ENCODE results near the gene PTBP2. TPM values are rescaled to one million over a fixed set of nuclear protein-coding genes. Genes with fewer than 3 reads are reported as not detected.

The PTBP2 gene
- polyA plus RNA-seq, 1 experiment: 5.7 TPM

GRCh38 chr1:96688767-96689166 lies 32.8 kb upstream of the PTBP2 start:
- Histone ChIP-seq H3K4me3 (ENCODE audit: low read depth, low read length) (no peak overlapping the region), H3K36me3 (ENCODE audit: control insufficient read depth, insufficient read depth, low read length) (no peaks in the 10 kb centered on the region), H3K27me3 (ENCODE audit: control insufficient read depth, insufficient read depth, low read length) (no peaks in the 10 kb centered on the region)
- no peak for DNase-seq (ENCODE audit: low read depth)
- CTCF ChIA-PET: no interaction called here
- TF ChIP-seq CTCF (IDR thresholded peaks at IDR 0.05; ENCODE audit: insufficient read depth, low read depth, low read length): no peak
- POLR2A ChIA-PET: no interaction called here

GRCh38 chr1:96695954-96696353 lies 25.6 kb upstream of the PTBP2 start:
- CTCF ChIA-PET: no interaction called here
- POLR2A ChIA-PET: no interaction called here
- Histone ChIP-seq H3K36me3 (ENCODE audit: control insufficient read depth, insufficient read depth, low read length) (no peaks in the 10 kb centered on the region), H3K27me3 (ENCODE audit: control insufficient read depth, insufficient read depth, low read length) (no peaks in the 10 kb centered on the region), H3K4me3 (ENCODE audit: low read depth, low read length) (no peak overlapping the region)
- no peak for TF ChIP-seq CTCF (IDR thresholded peaks at IDR 0.05; ENCODE audit: insufficient read depth, low read depth, low read length)
- no peak for DNase-seq (ENCODE audit: low read depth)

GRCh38 chr1:96698342-96698983 lies 23.1 kb upstream of the PTBP2 start:
- Histone ChIP-seq H3K4me3 (ENCODE audit: low read depth, low read length) (no peak overlapping the region), H3K36me3 (ENCODE audit: control insufficient read depth, insufficient read depth, low read length) (no peaks in the 10 kb centered on the region), H3K27me3 (ENCODE audit: control insufficient read depth, insufficient read depth, low read length) (no peaks in the 10 kb centered on the region)
- POLR2A ChIA-PET: no interaction called here
- CTCF ChIA-PET: no interaction called here
- no peak for DNase-seq (ENCODE audit: low read depth)
- TF ChIP-seq CTCF (IDR thresholded peaks at IDR 0.05; ENCODE audit: insufficient read depth, low read depth, low read length): no peak

GRCh38 chr1:96703186-96703585 lies 18.4 kb upstream of the PTBP2 start:
- no peak overlapping the region for H3K4me3 ChIP-seq (ENCODE audit: low read depth, low read length)
- H3K27me3 ChIP-seq (ENCODE audit: control insufficient read depth, insufficient read depth, low read length): no peaks in the 10 kb centered on the region
- H3K36me3 ChIP-seq (ENCODE audit: control insufficient read depth, insufficient read depth, low read length): no peaks in the 10 kb centered on the region
- no peak for TF ChIP-seq CTCF (IDR thresholded peaks at IDR 0.05; ENCODE audit: insufficient read depth, low read depth, low read length)
- ChIA-PET POLR2A (no interaction called here), CTCF (no interaction called here)
- no peak for DNase-seq (ENCODE audit: low read depth)

GRCh38 chr1:96707023-96707422 lies 14.6 kb upstream of the PTBP2 start:
- CTCF ChIA-PET: no interaction called here
- H3K4me3 ChIP-seq (ENCODE audit: low read depth, low read length): no peak overlapping the region
- H3K36me3 ChIP-seq (ENCODE audit: control insufficient read depth, insufficient read depth, low read length): no peaks in the 10 kb centered on the region
- no peak for DNase-seq (ENCODE audit: low read depth)
- TF ChIP-seq CTCF (IDR thresholded peaks at IDR 0.05; ENCODE audit: insufficient read depth, low read depth, low read length): no peak
- POLR2A ChIA-PET: no interaction called here
- H3K27me3 ChIP-seq (ENCODE audit: control insufficient read depth, insufficient read depth, low read length): no peaks in the 10 kb centered on the region
